ENCODE results near the gene DVL3. TPM values are rescaled to one million over a fixed set of nuclear protein-coding genes. Genes with fewer than 3 reads are reported as not detected.

Gene DVL3
- total RNA-seq, 4 donors from 2014 or later, result 54.1 to 174 (median 65.7) TPM

DNA sequence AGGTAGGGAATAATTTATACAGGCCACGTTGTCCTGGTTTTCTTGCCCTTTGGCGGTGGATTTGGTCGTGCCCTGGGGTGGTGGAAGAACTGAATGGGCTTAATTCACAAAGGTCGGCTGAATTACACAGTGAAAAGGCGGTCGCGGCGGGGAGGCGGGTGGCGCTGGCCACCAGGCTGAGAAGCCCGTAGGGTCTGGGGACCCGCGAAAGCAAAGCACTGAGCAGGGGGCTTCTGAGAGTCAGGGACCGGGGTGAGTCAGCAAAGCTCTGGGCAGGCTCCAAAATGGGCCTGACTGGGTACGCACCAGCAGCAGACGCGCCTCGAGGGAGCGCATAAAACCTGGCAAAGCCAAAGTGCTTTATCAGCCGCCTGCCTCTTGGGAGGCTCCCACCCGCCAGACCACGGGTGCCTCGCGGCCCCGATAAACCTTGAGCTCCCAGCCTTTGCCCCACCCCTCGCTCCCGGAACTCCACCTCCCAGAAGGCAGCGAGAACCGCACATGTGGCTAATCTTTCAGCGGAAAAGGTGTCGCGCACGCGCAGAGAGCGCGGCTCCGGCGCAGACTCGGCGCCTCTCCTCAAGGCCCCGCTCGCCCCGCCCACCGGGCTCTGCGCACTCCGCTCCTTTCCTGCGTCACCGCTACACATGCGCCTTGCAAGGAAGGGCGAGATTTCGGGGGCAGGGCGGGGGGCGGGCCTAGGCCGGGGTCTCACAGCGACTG lies 30.4 kb downstream of the DVL3 start:
- 10 to 13% methylated on average over 3 to 36 of the region's 55 CpGs for WGBS, 2 donors (ENCODE audit: low coverage in 1 of 2)
- Histone ChIP-seq H3K27me3 (no peaks in the 10 kb centered on the region), H3K4me3 (peak overlapping the region; percentile 65 to 88 (median 80)), H3K9me3 (no peaks in the 10 kb centered on the region), H3K4me1 (peaks cover 15 to 29% (median 20%) of the 10 kb centered on the region in 4 donors), H3K36me3 (peaks cover 0 to 57% (median 26%) of the 10 kb centered on the region in 4 donors), H3K27ac (peak overlapping the region; percentile 84 to 90 (median 86))
- in situ Hi-C loops (cut with MboI; ENCODE audit: low pct_ligation_motif_present in 1 of 4, low pct_unique_long_range_greater_than_20kb in 1 of 4, low sequenced_read_pairs in 3 of 4), result no loop called here
- TF ChIP-seq POLR2AphosphoS5 (IDR thresholded peaks at IDR 0.05), result no peak
- TF ChIP-seq, protein P1, sequence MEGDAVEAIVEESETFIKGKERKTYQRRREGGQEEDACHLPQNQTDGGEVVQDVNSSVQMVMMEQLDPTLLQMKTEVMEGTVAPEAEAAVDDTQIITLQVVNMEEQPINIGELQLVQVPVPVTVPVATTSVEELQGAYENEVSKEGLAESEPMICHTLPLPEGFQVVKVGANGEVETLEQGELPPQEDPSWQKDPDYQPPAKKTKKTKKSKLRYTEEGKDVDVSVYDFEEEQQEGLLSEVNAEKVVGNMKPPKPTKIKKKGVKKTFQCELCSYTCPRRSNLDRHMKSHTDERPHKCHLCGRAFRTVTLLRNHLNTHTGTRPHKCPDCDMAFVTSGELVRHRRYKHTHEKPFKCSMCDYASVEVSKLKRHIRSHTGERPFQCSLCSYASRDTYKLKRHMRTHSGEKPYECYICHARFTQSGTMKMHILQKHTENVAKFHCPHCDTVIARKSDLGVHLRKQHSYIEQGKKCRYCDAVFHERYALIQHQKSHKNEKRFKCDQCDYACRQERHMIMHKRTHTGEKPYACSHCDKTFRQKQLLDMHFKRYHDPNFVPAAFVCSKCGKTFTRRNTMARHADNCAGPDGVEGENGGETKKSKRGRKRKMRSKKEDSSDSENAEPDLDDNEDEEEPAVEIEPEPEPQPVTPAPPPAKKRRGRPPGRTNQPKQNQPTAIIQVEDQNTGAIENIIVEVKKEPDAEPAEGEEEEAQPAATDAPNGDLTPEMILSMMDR (IDR thresholded peaks at IDR 0.05), result no peak
- peak; percentile 100 for DNase-seq
- intact Hi-C loops (cut with DNase I; ENCODE audit: low total_unique reads), result loop anchor here (10.0 kb wide), 1 partner anchor 51 kb away; the partner anchor contains the start of gene EIF2B5

DNA sequence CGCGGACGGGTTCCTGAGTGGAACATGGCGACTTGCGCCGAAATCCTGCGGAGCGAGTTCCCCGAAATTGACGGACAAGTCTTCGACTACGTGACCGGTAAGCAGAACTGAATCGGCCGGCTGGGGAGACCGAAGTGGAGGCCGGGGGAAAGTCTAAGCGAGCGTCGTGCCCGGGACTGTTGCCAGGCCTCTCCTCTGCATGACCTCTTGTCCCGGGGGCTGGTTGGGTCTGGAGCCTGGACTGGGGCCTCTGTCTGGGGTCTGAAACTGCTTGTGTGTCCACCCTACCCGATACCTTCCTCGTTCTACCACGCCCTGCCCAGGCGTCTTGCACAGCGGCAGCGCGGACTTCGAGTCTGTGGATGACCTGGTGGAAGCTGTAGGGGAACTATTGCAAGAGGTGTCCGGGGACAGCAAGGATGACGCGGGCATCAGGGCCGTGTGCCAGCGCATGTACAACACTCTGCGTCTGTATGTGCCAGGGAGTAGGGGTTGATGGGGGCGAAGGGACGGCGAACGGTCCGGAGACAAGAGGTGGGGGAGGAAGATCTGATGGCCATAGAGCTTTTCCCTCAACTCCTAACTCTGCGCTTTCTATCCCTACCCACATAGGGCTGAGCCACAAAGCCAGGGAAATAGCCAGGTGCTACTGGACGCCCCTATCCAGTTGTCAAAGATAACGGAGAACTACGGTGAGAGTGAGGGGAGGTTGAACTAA lies 31.2 kb downstream of the DVL3 start, which contains the start of gene ABCF3:
ABCF3 (plus strand) TSS at position 16 of the 718 bp plus-strand sequence; CDS start at position 25, 9 bp downstream.
- Histone ChIP-seq H3K27ac (peak within 1 kb of the TSS; percentile 84 to 90 (median 86)), H3K4me3 (peak within 1 kb of the TSS; percentile 65 to 88 (median 80)), H3K27me3 (no peaks in the 10 kb centered on the region), H3K36me3 (peaks cover 0 to 57% (median 27%) of the 10 kb centered on the region in 4 donors), H3K4me1 (peaks cover 15 to 29% (median 20%) of the 10 kb centered on the region in 4 donors), H3K9me3 (no peaks in the 10 kb centered on the region)
- DNase-seq, result peak; percentile 59
- TF ChIP-seq POLR2AphosphoS5 (IDR thresholded peaks at IDR 0.05), result peak; percentile 86 to 92 (median 90)
- peak; percentile 87 for TF ChIP-seq POLR2A (IDR thresholded peaks at IDR 0.05)
- no peak for TF ChIP-seq EP300 (IDR thresholded peaks at IDR 0.05; ENCODE audit: low read depth)
- WGBS, 2 donors (ENCODE audit: low coverage in 1 of 2), result 1% methylated on average over 45 of the region's 45 CpGs; no CpG with 5 or more reads in 1 of the 2 donors
- in situ Hi-C loops (cut with MboI; ENCODE audit: low pct_ligation_motif_present in 1 of 4, low pct_unique_long_range_greater_than_20kb in 1 of 4, low sequenced_read_pairs in 3 of 4), result no loop called here
- intact Hi-C loops (cut with DNase I; ENCODE audit: low total_unique reads), result loop anchor here (10.0 kb wide), 1 partner anchor 52 kb away; the partner anchor contains the start of gene EIF2B5

DNA sequence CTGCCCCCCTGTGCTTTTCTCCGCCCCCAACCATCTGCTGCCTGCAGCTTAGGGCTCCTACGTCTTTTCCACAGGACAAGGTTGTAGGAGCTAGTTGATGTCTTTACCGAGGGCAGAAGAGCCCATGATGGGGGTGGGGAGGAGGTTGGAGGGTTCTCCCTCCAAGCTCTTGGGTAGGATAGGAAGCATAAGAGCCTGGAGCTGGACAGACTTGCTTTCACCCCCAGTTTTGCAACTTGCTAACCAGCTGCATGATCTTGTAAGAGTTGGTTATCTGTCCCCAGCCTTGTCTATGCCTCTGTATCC lies 31.7 kb downstream of the DVL3 start:
- no peaks in the 10 kb centered on the region for H3K9me3 ChIP-seq
- 13% methylated on average over 3 of the region's 3 CpGs; no CpG with 5 or more reads in 1 of the 2 donors for WGBS, 2 donors (ENCODE audit: low coverage in 1 of 2)
- intact Hi-C loops (cut with DNase I; ENCODE audit: low total_unique reads) (loop anchor here (10.0 kb wide), 1 partner anchor 52 kb away; the partner anchor contains the start of gene EIF2B5), in situ Hi-C loops (cut with MboI; ENCODE audit: low pct_ligation_motif_present in 1 of 4, low pct_unique_long_range_greater_than_20kb in 1 of 4, low sequenced_read_pairs in 3 of 4) (no loop called here)
- TF ChIP-seq, protein P1 (IDR thresholded peaks at IDR 0.05), result no peak
- TF ChIP-seq EP300 (IDR thresholded peaks at IDR 0.05; ENCODE audit: low read depth) (no peak), POLR2AphosphoS5 (IDR thresholded peaks at IDR 0.05) (no peak), POLR2A (IDR thresholded peaks at IDR 0.05) (no peak)
- peaks cover 15 to 29% (median 20%) of the 10 kb centered on the region in 4 donors for H3K4me1 ChIP-seq
- peak overlapping the region; percentile 65 to 88 (median 80) for H3K4me3 ChIP-seq
- H3K27ac ChIP-seq, result peak overlapping the region; percentile 84 to 90 (median 86)
- DNase-seq, result no peak
- H3K27me3 ChIP-seq, result no peaks in the 10 kb centered on the region
- peaks cover 0 to 57% (median 30%) of the 10 kb centered on the region in 4 donors for H3K36me3 ChIP-seq

DNA sequence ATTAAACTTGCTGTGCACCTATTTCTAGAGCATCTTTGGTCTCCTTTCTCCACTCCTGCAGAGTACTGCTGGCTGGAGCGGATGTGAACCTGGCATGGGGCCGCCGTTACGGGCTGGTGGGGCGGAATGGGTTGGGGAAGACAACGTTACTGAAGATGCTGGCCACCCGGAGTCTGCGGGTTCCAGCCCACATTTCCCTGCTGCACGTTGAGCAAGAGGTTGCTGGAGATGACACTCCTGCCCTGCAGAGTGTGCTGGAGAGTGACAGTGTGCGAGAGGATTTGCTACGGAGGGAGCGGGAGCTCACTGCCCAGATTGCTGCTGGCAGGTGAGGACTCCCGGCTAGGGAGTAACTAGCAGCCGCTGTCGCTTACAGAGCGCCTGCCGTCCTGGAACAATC lies 32.9 kb downstream of the DVL3 start:
- intact Hi-C loops (cut with DNase I; ENCODE audit: low total_unique reads) (loop anchor here (10.0 kb wide), 1 partner anchor 53 kb away; the partner anchor contains the start of gene EIF2B5), in situ Hi-C loops (cut with MboI; ENCODE audit: low pct_ligation_motif_present in 1 of 4, low pct_unique_long_range_greater_than_20kb in 1 of 4, low sequenced_read_pairs in 3 of 4) (no loop called here)
- Histone ChIP-seq H3K4me3 (no peak overlapping the region), H3K4me1 (peaks cover 15 to 29% (median 20%) of the 10 kb centered on the region in 4 donors), H3K9me3 (no peaks in the 10 kb centered on the region), H3K27me3 (no peaks in the 10 kb centered on the region), H3K36me3 (peaks cover 0 to 57% (median 28%) of the 10 kb centered on the region in 4 donors), H3K27ac (no peak overlapping the region)
- 93% methylated on average over 17 of the region's 17 CpGs; no CpG with 5 or more reads in 1 of the 2 donors for WGBS, 2 donors (ENCODE audit: low coverage in 1 of 2)
- no peak for TF ChIP-seq POLR2AphosphoS5 (IDR thresholded peaks at IDR 0.05)
- TF ChIP-seq EP300 (IDR thresholded peaks at IDR 0.05; ENCODE audit: low read depth), result no peak
- TF ChIP-seq, protein P1 (IDR thresholded peaks at IDR 0.05), result no peak
- no peak for TF ChIP-seq POLR2A (IDR thresholded peaks at IDR 0.05)
- DNase-seq, result no peak
